Activated T-helper 9 cell treated with anti-CD3 and anti-CD28 coated beads, Interleukin-2, amount 50 U/mL, for 16 hours (primary cell): ENCODE results near the gene TYRP1.

Source experiments
- DNase-seq: peaks from one replicate; pipeline ENCODE4 v3.0.0-alpha.2; 2020; ENCODE audit warnings: low read depth

The TYRP1 gene

DNA sequence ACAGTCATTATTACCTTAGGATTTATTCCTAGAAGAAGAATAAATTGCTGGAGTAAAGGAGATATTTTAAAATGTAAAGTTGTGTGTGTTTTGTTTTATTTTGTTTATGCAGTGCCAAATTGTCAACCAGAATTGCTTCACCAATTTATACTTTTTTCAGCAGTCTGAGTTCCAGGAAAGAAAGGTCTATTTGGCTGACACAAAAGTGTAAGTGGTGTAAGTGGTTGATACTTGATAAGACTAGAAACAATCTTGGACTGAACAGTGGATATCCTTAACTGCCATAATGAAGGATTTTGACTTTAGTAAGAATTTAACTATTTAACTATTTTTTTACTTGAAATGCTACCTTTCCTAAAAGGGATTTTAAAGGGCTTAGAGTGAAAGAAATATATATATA is 37.7 kb downstream of the TYRP1 start:
- no peak for DNase-seq

DNA sequence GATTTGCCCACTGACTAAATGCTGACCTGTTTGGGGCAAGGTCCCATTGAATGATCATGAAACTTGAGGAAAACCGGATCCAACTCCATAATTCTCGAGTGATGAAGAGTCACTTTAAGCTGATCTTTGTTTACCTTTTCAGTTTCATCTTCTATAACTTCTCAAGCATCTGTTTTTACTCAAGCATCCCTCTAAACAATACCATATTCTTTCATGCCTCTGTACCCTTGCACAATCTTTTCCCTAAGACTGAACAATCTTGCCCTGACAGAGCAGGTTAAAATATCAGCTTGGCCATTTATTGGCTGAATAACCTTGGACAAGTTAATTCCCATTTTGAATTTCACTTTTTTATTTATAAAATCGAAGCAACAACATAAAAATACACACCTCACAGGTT is 39.8 kb downstream of the TYRP1 start:
- no peak for DNase-seq

DNA sequence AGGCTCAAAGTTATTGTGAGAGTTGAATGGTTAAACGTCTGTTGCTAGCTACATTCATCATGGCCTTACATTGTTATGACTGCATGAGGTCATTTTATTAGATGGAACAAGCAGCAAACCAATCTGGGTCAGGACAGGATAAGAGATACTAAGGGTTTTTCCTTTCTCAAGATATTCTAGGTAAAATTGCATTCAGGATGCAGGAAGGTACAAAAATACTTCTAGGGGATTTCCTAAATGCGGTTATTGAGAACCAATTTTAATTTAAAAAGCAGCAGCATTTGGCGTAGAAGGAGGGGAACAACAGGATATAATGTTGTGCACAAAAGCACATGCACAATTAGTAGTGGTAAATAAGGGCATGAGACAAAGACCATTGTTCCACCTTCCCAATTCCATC is 42.5 kb downstream of the TYRP1 start:
- DNase-seq, result no peak

DNA sequence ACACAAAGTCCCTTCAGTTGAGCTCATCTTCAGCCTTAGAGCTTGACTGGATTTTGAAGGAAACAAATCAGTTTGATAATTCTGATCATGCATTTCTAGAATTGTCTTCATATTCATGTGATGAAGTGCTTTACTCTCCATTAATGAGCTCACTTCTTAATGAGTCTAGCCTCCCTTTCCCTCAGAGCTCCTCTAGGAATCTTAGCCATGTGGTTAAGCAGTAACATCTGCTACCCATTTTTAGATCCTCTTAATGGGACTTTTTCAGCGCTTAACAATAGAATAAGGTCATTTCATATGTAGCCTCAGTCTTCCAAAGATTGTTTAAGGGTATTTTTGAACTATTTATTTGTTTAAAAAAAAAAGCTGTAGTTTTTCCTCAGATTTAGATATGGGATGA is 44.7 kb downstream of the TYRP1 start:
- no peak for DNase-seq

DNA sequence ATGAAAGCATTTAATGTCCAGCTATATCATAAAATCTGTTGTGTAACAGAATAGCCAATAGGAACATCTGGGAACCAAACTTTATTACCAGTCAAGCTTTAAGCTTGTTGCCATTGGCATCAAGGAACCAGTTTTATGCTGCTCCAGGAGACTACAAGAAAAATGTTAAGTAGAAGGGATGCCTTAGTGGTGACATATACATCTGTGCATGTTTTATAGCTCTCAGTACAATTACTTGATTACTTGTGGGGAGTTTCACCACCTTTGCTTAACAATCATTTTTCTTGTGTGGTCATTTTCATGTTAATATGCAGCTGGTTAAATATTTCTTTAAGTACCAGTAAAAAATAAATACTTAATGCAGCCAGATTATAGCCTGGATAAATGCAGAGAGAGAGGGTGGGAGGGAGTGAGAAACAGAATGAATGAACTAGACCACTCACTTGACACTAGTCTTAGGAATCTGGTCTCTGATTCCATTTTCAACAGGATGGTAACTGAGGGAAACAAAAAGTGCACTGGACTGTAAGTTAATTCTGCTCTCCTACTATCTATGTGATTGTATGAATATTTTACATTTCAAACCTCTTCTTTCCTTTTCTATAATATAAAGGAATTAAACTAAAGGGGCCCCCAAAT is 45.9 kb downstream of the TYRP1 start:
- DNase-seq, result no peak

DNA sequence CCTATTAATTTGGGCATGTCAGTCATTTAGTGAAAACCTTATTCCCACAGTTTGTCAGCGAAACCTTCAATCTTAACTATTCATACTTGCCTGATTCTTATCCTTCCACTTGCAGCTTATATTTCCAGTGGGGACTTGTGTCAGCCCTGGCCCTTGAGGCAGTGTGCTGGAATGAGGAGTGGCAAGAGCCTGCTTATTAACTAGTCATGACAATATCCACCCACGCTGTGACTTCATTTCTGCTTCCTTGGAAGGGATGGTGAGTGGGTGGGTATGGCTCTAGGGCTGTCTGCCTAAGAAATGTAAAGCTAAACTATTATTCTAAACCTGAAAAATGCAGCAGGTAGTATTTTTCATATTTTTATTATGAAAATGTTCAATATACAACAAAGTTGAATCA is 47.7 kb downstream of the TYRP1 start:
- DNase-seq, result no peak

DNA sequence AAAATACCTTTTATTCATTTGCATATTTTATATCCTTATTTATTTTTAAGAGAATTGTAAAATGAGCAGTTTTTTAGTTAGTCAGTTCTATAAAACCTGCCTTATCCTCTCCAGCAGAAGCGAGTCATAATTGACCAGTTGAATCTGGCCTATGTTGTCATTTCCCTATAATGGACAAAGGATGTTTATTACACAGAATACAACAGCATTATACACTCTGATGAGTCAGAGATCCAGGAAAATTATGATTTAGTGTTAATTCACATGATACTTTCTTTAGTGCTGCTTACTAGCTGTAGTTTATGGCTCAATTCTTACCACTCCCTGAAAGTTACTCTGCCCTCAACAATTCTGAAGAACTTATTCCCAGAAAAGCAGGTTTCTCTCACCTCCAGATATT is 54.8 kb downstream of the TYRP1 start:
- DNase-seq, result no peak

DNA sequence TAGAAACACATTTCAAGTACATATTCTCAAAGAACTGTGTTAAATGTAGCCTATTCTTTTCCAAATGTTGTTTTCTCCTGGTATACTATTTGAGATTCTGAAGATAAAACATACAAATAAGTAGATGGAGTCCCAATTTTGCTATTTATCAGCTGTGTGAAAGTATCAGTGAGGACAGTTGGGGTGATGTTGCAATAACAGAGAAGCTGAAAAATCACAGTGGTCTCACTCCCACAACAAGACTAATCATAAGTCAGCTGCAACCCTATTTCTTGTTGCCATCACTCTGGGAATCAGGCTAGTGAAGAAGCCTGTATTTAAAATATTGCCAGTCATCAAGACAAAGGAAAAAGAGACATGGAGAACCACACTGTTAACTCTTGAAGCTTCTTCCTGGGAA is 55.8 kb downstream of the TYRP1 start:
- no peak for DNase-seq

DNA sequence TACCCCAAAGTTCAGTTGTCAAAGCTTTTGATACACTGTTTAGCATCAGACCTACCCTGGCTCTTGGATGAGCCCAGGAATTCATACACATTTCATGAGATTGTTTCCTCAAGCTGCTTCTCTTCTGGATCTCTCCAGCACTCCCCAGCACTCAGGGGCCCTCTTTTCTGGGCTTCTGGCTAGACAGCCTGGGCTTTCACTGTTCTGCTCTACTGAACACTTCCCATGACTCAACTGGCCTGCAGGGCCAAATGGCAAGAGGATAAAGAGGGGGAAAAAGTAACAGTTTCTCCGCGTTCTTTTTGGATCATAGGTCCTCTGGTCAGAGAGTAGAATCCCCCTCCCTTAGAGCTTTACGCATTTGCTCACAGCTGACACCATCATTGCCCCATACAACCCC is 60.7 kb downstream of the TYRP1 start:
- DNase-seq, result no peak

DNA sequence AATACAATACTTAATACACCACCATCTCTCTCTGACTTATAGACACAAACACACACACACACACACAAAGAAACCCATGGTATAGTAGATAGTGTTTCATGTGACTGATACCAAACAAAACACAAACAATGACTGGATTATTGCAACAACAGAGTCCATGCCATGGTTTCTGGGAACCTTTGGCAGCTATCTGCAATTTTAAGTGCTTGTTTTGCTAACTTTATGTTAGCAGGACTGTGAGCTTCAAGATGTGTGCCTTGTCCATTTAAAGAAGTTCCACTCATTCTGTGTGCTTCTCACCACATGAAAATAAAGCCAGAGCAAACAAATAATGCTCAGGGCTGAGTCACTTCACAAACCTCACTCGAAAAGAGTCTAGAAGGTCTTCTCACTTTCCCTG is 66.6 kb downstream of the TYRP1 start:
- DNase-seq, result no peak
